ENCODE measurements around the gene MYO1B.

Gene MYO1B

DNA sequence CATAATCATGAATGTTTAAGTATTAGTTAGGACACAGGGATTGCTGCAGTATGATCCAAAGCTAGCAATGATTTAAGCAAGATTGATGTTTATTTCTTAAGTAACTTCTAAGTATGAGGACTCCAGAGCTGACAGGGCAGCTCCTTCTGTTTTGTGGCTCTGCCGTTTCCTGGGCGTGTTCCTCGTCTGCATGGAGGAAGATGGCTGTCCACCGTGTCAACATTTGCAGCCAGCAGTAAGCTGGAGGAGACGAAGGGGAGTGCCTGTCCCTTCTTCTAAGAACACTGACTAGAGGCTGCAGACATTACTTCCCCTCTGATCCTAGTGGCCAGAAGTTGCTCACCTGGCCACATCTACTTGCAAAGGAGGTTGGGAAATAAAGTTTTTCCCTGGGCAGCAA, 144.1 kb downstream of the MYO1B start:
- no peaks in the 10 kb centered on the region for H4K20me1 ChIP-seq (ENCODE audit: insufficient read depth, low read length)
- no peaks in the 10 kb centered on the region for H3K9me3 ChIP-seq (ENCODE audit: low read length)
- H3F3A ChIP-seq (ENCODE audit: insufficient read depth, low read length): no peaks in the 10 kb centered on the region
- no peak overlapping the region for H3K27ac ChIP-seq (ENCODE audit: low read depth, low read length, poor library complexity, severe bottlenecking)
- H3K36me3 ChIP-seq (ENCODE audit: insufficient read depth, low read length): no peaks in the 10 kb centered on the region
- no peak overlapping the region for H3K4me3 ChIP-seq (ENCODE audit: low read depth, low read length, poor library complexity, severe bottlenecking)
- no peak overlapping the region for H3K9ac ChIP-seq (ENCODE audit: low read length)
- H3K27me3 ChIP-seq (ENCODE audit: insufficient read depth, low read length): no peaks in the 10 kb centered on the region
- H3K9me2 ChIP-seq (ENCODE audit: low read depth, low read length): no peaks in the 10 kb centered on the region
- H3K4me1 ChIP-seq (ENCODE audit: insufficient read depth, low read length, severe bottlenecking): no peaks in the 10 kb centered on the region
- H2AFZ ChIP-seq (ENCODE audit: low read length): no peak overlapping the region
- H3K79me2 ChIP-seq (ENCODE audit: insufficient read depth, low read length): no peaks in the 10 kb centered on the region
- TF ChIP-seq EZH2 (IDR thresholded peaks at IDR 0.05; ENCODE audit: borderline replicate concordance, low read length): no peak
- TF ChIP-seq, protein P1, sequence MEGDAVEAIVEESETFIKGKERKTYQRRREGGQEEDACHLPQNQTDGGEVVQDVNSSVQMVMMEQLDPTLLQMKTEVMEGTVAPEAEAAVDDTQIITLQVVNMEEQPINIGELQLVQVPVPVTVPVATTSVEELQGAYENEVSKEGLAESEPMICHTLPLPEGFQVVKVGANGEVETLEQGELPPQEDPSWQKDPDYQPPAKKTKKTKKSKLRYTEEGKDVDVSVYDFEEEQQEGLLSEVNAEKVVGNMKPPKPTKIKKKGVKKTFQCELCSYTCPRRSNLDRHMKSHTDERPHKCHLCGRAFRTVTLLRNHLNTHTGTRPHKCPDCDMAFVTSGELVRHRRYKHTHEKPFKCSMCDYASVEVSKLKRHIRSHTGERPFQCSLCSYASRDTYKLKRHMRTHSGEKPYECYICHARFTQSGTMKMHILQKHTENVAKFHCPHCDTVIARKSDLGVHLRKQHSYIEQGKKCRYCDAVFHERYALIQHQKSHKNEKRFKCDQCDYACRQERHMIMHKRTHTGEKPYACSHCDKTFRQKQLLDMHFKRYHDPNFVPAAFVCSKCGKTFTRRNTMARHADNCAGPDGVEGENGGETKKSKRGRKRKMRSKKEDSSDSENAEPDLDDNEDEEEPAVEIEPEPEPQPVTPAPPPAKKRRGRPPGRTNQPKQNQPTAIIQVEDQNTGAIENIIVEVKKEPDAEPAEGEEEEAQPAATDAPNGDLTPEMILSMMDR (IDR thresholded peaks at IDR 0.05; ENCODE audit: low read length): no peak
- no peak overlapping the region for H3K4me2 ChIP-seq (ENCODE audit: low read length)

- Histone ChIP-seq H4K20me1 (ENCODE audit: insufficient read depth, low read length) (no peaks in the 10 kb centered on the region), H2AFZ (ENCODE audit: low read length) (no peak overlapping the region), H3K4me3 (ENCODE audit: low read depth, low read length, poor library complexity, severe bottlenecking) (no peak overlapping the region), H3K9me3 (ENCODE audit: low read length) (no peaks in the 10 kb centered on the region), H3K36me3 (ENCODE audit: insufficient read depth, low read length) (no peaks in the 10 kb centered on the region), H3K4me1 (ENCODE audit: insufficient read depth, low read length, severe bottlenecking) (no peaks in the 10 kb centered on the region), H3K79me2 (ENCODE audit: insufficient read depth, low read length) (no peaks in the 10 kb centered on the region), H3K9me2 (ENCODE audit: low read depth, low read length) (no peaks in the 10 kb centered on the region), H3K9ac (ENCODE audit: low read length) (no peak overlapping the region), H3K27me3 (ENCODE audit: insufficient read depth, low read length) (no peaks in the 10 kb centered on the region), H3K4me2 (ENCODE audit: low read length) (no peak overlapping the region), H3F3A (ENCODE audit: insufficient read depth, low read length) (no peaks in the 10 kb centered on the region), H3K27ac (ENCODE audit: low read depth, low read length, poor library complexity, severe bottlenecking) (no peak overlapping the region)
- TF ChIP-seq EZH2 (IDR thresholded peaks at IDR 0.05; ENCODE audit: borderline replicate concordance, low read length): no peak
Observed at GRCh38 chr2:191391171-191391570, 146.0 kb downstream of the MYO1B start.

- Histone ChIP-seq H3K4me2 (ENCODE audit: low read length) (no peak overlapping the region), H3K4me3 (ENCODE audit: low read depth, low read length, poor library complexity, severe bottlenecking) (no peak overlapping the region), H3K36me3 (ENCODE audit: insufficient read depth, low read length) (no peaks in the 10 kb centered on the region), H3K79me2 (ENCODE audit: insufficient read depth, low read length) (no peaks in the 10 kb centered on the region), H3K27me3 (ENCODE audit: insufficient read depth, low read length) (no peaks in the 10 kb centered on the region), H2AFZ (ENCODE audit: low read length) (no peak overlapping the region), H3K4me1 (ENCODE audit: insufficient read depth, low read length, severe bottlenecking) (no peaks in the 10 kb centered on the region), H3K9me3 (ENCODE audit: low read length) (no peaks in the 10 kb centered on the region), H3K9me2 (ENCODE audit: low read depth, low read length) (no peaks in the 10 kb centered on the region), H3K27ac (ENCODE audit: low read depth, low read length, poor library complexity, severe bottlenecking) (no peak overlapping the region), H3K9ac (ENCODE audit: low read length) (no peak overlapping the region), H3F3A (ENCODE audit: insufficient read depth, low read length) (no peaks in the 10 kb centered on the region), H4K20me1 (ENCODE audit: insufficient read depth, low read length) (no peaks in the 10 kb centered on the region)
- no peak for TF ChIP-seq EZH2 (IDR thresholded peaks at IDR 0.05; ENCODE audit: borderline replicate concordance, low read length)
- TF ChIP-seq, protein P1 (IDR thresholded peaks at IDR 0.05; ENCODE audit: low read length): no peak
Observed at GRCh38 chr2:191394043-191394442, 148.8 kb downstream of the MYO1B start.

DNA sequence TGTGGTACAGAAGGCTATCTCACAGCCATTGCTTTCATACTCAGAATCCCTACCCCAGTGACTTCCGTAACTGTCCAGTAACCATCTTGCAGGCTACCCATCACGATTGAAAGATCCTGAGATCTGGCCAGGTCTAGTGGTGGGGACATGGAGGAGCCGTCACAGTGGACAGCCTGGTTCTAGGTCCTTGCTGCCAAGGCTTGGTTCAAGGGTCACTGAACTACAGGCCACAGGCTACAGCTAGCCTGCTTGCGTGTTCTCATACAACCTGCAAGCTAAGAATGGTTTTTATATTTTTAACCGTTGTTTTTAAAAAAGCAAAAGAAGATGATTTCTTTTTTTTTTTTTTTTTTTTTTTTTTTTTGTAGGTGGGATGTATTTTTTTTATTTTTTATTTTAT, 151.6 kb downstream of the MYO1B start:
- Histone ChIP-seq H3K79me2 (ENCODE audit: insufficient read depth, low read length) (no peaks in the 10 kb centered on the region), H3K27me3 (ENCODE audit: insufficient read depth, low read length) (no peaks in the 10 kb centered on the region), H3K4me3 (ENCODE audit: low read depth, low read length, poor library complexity, severe bottlenecking) (no peak overlapping the region), H3K36me3 (ENCODE audit: insufficient read depth, low read length) (no peaks in the 10 kb centered on the region), H3K9me2 (ENCODE audit: low read depth, low read length) (no peaks in the 10 kb centered on the region), H2AFZ (ENCODE audit: low read length) (no peak overlapping the region), H3K4me2 (ENCODE audit: low read length) (no peak overlapping the region), H3F3A (ENCODE audit: insufficient read depth, low read length) (no peaks in the 10 kb centered on the region), H3K4me1 (ENCODE audit: insufficient read depth, low read length, severe bottlenecking) (no peaks in the 10 kb centered on the region), H4K20me1 (ENCODE audit: insufficient read depth, low read length) (no peaks in the 10 kb centered on the region), H3K9ac (ENCODE audit: low read length) (no peak overlapping the region), H3K27ac (ENCODE audit: low read depth, low read length, poor library complexity, severe bottlenecking) (no peak overlapping the region), H3K9me3 (ENCODE audit: low read length) (no peaks in the 10 kb centered on the region)
- no peak for TF ChIP-seq EZH2 (IDR thresholded peaks at IDR 0.05; ENCODE audit: borderline replicate concordance, low read length)
- TF ChIP-seq, protein P1 (IDR thresholded peaks at IDR 0.05; ENCODE audit: low read length): no peak
